HG03280 (cell line): ENCODE measurements around the gene LIME1.
"Not testable (repeated sequence)": the region's sequence is repeated elsewhere in the genome, so short reads cannot be mapped to it uniquely, and the experiment has no call there.

ENCODE experiments used
- ATAC-seq: cut with Tn5 transposase; IDR thresholded peaks from one replicate; pipeline ENCODE4 v1.9.1; 2021; ENCODE audit warnings: mild to moderate bottlenecking, moderate library complexity; ENCODE audit not compliant: unreplicated experiment

The LIME1 gene

GRCh38 chr20:63706852-63707557 is 29.5 kb upstream of the LIME1 start:
- ATAC-seq: peak; percentile 22

GRCh38 chr20:63707558-63708300 is 28.7 kb upstream of the LIME1 start, which contains the start of the genes ARFRP1 and ZGPAT:
ARFRP1 (minus strand) TSS chr20:63707976; CDS start chr20:63707091, 885 bp downstream.
ZGPAT (plus strand) TSS chr20:63708039; CDS start chr20:63708581, 542 bp downstream.
- ATAC-seq: peak; percentile 68

- ATAC-seq: peak; percentile 12
Observed at GRCh38 chr20:63708301-63709148, 27.9 kb upstream of the LIME1 start.

- ATAC-seq: no peak
Observed at GRCh38 chr20:63709149-63709527, 27.3 kb upstream of the LIME1 start.

GRCh38 chr20:63711085-63711645 is 25.3 kb upstream of the LIME1 start:
- ATAC-seq: no peak

GRCh38 chr20:63712191-63712590 is 24.3 kb upstream of the LIME1 start:
- no peak for ATAC-seq

GRCh38 chr20:63714858-63715257 is 21.6 kb upstream of the LIME1 start:
- no peak for ATAC-seq

- ATAC-seq: no peak
Observed at GRCh38 chr20:63718996-63719395, 17.5 kb upstream of the LIME1 start.

- not testable (repeated sequence) for ATAC-seq
Observed at GRCh38 chr20:63722967-63723622, 13.4 kb upstream of the LIME1 start.

GRCh38 chr20:63730189-63730733 is 6.2 kb upstream of the LIME1 start:
- not testable (repeated sequence) for ATAC-seq

GRCh38 chr20:63731410-63731809 is 5.1 kb upstream of the LIME1 start:
- ATAC-seq: no peak

- ATAC-seq: no peak
Observed at GRCh38 chr20:63732118-63733095, 4.1 kb upstream of the LIME1 start.

- no peak for ATAC-seq
Observed at GRCh38 chr20:63733117-63733516, 3.3 kb upstream of the LIME1 start.

GRCh38 chr20:63733579-63734081 is 2.8 kb upstream of the LIME1 start:
- ATAC-seq: no peak

GRCh38 chr20:63734111-63734945 is 2.1 kb upstream of the LIME1 start:
- no peak for ATAC-seq

GRCh38 chr20:63734946-63735858 is 1.3 kb upstream of the LIME1 start:
- ATAC-seq: no peak
